ENCODE results near the gene HMSD.
A peak's percentile ranks its signal among the peaks of the same experiment; 100 is the strongest.

HMSD gene, protein sequence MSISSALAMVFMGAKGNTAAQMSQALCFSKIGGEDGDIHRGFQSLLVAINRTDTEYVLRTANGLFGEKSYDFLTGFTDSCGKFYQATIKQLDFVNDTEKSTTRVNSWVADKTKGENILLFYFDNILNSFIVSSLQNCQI

DNA sequence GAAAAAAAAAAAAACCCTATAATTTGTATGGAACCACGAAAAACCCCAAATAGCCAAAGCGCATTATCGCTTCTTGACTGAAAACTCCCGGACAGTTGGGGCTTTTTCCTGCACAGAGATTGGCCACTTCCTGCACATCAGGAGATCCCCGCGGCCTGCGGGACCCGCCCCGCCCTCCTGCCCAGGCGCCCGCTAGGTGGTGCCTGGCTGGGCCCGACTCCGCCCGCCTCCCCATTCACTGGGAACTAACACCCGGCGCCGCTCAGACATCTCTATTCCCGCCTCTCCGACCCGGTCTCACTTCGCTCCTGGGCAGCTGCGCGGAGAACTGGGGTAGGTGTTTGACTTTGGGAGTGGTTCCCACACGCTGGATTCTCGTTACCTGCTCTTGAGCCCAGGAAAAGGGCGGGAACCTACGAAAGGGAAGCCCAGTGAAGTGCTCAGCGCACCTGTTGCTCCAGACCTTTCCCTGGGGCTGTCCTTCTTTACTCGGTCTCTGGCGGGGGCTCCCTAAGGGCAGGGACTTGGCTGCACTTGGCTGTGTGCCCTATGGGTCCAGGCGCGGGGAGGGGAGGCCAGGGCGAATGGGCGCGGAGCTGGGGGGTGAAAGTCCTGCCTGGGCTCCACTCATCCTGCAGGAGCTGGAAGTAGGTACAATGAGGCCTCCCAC lies at the start of gene HMSD:
Gene HMSD, plus strand, starts transcription at position 234 of the 670 bp plus-strand sequence. CDS start 4,155 bp downstream, outside the sequence.
- peak within 1 kb of the TSS; percentile 59 for H3K4me3 ChIP-seq (ENCODE audit: low read length)
- peak; percentile 22 for DNase-seq (ENCODE audit: low read depth)
- TF ChIP-seq, protein P1, sequence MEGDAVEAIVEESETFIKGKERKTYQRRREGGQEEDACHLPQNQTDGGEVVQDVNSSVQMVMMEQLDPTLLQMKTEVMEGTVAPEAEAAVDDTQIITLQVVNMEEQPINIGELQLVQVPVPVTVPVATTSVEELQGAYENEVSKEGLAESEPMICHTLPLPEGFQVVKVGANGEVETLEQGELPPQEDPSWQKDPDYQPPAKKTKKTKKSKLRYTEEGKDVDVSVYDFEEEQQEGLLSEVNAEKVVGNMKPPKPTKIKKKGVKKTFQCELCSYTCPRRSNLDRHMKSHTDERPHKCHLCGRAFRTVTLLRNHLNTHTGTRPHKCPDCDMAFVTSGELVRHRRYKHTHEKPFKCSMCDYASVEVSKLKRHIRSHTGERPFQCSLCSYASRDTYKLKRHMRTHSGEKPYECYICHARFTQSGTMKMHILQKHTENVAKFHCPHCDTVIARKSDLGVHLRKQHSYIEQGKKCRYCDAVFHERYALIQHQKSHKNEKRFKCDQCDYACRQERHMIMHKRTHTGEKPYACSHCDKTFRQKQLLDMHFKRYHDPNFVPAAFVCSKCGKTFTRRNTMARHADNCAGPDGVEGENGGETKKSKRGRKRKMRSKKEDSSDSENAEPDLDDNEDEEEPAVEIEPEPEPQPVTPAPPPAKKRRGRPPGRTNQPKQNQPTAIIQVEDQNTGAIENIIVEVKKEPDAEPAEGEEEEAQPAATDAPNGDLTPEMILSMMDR (conservative IDR thresholded peaks at IDR 0.05; ENCODE audit: low read length): peak; percentile 41

DNA sequence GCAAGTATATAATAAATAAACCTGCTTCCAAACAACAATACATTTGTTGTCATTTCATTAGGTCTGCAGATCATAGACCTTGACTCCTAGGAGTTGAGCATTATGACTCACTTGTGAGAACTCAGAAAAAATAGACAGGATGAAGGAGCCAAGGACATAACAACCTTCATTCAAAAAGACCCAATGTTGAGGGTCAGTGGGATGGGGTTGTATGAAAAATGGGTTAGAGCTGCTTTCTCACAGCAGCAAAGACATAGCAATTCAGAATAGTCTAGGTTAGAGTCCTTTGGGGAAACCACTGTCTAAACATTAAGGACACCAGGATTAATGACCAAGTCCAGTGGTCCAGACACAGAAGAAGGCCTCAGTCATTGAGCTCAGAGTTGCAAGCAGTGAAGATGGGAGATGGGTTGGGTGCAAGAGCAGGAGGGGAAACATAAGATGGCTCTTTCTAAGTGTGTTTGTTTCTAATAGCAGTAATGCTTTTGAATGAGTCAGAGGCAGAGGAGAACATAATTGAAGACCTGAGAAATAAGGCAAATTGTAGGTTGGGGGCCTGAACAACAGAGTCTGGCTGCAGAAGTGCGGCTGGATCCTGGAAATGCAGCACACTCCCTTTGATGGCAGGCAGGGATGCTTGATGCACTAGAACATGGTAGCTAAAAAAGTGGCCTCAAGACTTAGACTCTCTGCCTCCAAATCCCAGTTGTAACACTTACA lies 45.1 kb upstream of the HMSD start:
- H3K4me3 ChIP-seq (ENCODE audit: low read length): no peak overlapping the region
- TF ChIP-seq, protein P1 (conservative IDR thresholded peaks at IDR 0.05; ENCODE audit: low read length): no peak
- no peak for DNase-seq (ENCODE audit: low read depth)

DNA sequence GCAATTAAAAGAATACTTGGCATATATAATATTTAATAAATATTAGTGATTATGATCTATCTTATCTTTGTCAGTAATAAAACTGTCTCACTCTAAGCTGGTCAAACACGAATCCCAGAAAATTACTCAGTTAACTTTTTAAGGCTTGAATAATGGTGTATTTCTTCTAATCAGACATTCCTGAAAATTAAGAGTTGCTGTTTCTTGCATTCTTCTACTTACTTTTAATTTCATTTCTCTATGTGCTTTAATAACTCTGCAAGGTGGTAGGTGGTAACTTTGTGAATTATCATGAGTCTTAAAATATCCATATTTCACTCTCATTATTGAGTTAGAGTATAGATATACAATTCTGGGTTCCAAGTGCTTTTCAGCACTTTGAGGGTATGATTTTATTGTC lies 44.4 kb upstream of the HMSD start:
- no peak for DNase-seq (ENCODE audit: low read depth)
- TF ChIP-seq, protein P1 (conservative IDR thresholded peaks at IDR 0.05; ENCODE audit: low read length): no peak
- H3K4me3 ChIP-seq (ENCODE audit: low read length): no peak overlapping the region

DNA sequence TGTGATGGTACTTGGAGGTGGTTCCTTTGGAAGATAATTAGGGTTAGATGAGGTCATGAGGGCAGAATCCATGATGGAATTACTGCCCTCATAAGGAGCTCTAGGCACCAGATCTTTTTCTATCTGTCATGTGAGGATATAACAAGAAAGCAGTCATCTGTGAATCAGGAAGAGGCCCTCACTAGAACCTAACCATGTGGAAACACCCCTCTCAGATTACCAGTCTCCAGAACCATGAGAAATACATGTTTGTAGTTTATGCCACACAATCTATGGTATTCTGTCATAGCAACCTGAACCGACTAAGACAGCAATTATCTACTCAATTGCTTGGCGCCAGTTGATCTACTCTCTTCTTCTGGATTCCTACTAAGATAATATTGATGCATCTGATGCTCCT lies 43.7 kb upstream of the HMSD start:
- TF ChIP-seq, protein P1 (conservative IDR thresholded peaks at IDR 0.05; ENCODE audit: low read length): no peak
- no peak for DNase-seq (ENCODE audit: low read depth)
- H3K4me3 ChIP-seq (ENCODE audit: low read length): no peak overlapping the region

DNA sequence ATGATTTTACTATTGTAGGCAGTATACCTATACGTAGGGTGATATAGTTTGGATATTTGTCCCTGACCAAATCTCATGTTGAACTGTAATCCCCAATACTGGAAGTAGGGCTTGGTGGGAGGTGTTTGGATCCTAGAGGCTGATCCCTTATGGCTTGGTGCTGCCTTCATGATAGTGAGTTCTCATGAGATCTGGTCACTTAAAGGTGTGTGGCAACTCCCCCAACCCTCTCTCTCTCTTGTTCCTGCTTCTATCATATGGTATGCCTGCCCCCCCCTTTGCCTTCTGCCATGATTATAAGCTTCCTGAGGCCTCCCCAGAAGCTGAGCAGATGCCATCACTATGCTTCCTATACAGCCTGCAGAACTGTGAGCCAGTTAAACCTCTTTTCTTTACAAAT lies 43.0 kb upstream of the HMSD start:
- H3K4me3 ChIP-seq (ENCODE audit: low read length): no peak overlapping the region
- no peak for DNase-seq (ENCODE audit: low read depth)
- TF ChIP-seq, protein P1 (conservative IDR thresholded peaks at IDR 0.05; ENCODE audit: low read length): no peak

DNA sequence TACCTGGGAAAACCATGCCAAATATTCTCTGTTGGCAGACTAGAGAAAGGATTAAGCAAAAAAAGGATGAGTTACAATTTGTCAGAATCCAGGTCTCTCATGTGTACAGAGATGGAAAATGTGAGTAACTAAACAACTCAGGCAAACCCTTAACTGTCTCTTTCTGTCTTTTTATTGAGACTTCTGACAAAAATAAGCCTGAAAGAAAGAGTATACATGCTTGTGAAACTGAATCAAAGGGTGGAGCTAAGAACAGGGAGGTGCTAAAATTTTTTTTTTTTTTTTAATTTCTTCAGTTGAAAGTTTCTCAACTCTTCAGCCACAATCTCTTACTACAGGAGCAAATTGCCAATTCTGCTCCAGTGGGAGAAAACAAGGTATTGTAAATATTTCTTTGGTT lies 41.4 kb upstream of the HMSD start, which contains the start of gene SERPINB10:
Gene SERPINB10, plus strand, starts transcription at position 295 of the 400 bp plus-strand sequence. CDS start 7,553 bp downstream, outside the sequence.
- no peak within 1 kb of the TSS for H3K4me3 ChIP-seq (ENCODE audit: low read length)
- DNase-seq (ENCODE audit: low read depth): no peak
- TF ChIP-seq, protein P1 (conservative IDR thresholded peaks at IDR 0.05; ENCODE audit: low read length): no peak

Data from AG10803 (cell line).